Activated CD4-positive, alpha-beta T cell treated with anti-CD3 and anti-CD28 coated beads, Interleukin-2, amount 10 ng/mL, durations not matched to agents 24 days and 14 days (primary cell): ENCODE measurements around the gene ARMC2. TPM values are rescaled to one million over a fixed set of nuclear protein-coding genes. Genes with fewer than 3 reads are reported as not detected.
"Not testable (repeated sequence)": the region's sequence is repeated elsewhere in the genome, so short reads cannot be mapped to it uniquely, and the experiment has no call there.

Experiments
- DNase-seq: peaks from one replicate; pipeline ENCODE4 v3.0.0; 2022
- H3K27ac Mint-ChIP-seq: one replicate; pipeline ENCODE4 v1.8.0; 2022; ENCODE audit warnings: mild to moderate bottlenecking, mixed read lengths
- H3K27me3 Mint-ChIP-seq: one replicate; pipeline ENCODE4 v1.8.0; 2022; ENCODE audit warnings: mixed read lengths
- H3K36me3 Mint-ChIP-seq: one replicate; pipeline ENCODE4 v1.8.0; 2022; ENCODE audit warnings: low read depth, mild to moderate bottlenecking, mixed read lengths
- H3K4me1 Mint-ChIP-seq: one replicate; pipeline ENCODE4 v1.8.0; 2021; ENCODE audit warnings: mixed read lengths
- H3K4me3 Mint-ChIP-seq: one replicate; pipeline ENCODE4 v1.8.0; 2022; ENCODE audit warnings: mild to moderate bottlenecking, moderate library complexity, mixed read lengths
- H3K9me3 Mint-ChIP-seq: one replicate; pipeline ENCODE4 v1.8.0; 2021; ENCODE audit warnings: mixed read lengths
- intact Hi-C: fragments of 100-400 bp; cut with micrococcal nuclease; formaldehyde crosslinking; loops from one replicate; pipeline ENCODE4 v1.15.1; 2023
- total RNA-seq: library from RNA; stranded (reverse); gene quantifications from 2 replicates; pipeline ENCODE4 v1.2.3, GENCODE V29; 2022

Gene ARMC2
- total RNA-seq, 1 donor from 2014 or later: 3.3 TPM

DNA sequence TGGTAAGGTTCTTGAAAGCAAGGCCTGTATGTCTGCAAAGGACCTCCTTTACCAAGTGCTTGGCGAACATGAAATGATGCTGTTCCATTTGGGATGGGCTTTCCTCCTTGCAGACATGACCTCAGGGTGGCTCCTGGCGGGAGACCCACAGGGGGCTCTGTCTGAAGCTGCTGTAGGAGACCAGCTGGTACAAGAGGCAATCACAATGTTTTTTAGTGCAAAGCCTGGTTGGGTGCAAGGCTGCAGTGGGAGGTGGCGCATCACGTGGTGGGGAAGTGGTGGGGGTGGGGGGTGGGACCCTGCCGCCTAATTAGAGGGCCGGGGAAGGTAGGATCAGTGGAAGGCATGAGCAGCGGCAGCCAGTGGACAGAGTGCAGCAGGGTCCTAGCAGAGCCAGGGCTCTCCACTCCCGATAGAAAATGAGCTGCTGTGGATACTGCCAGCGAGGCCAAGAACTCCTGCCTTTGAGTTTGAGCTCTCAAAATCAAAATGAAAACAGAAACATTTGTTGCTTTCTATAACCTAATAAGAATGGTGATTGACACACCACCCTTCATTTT, 9.1 kb upstream of the ARMC2 start:
- no peaks in the 10 kb centered on the region for H3K9me3 Mint-ChIP-seq

DNA sequence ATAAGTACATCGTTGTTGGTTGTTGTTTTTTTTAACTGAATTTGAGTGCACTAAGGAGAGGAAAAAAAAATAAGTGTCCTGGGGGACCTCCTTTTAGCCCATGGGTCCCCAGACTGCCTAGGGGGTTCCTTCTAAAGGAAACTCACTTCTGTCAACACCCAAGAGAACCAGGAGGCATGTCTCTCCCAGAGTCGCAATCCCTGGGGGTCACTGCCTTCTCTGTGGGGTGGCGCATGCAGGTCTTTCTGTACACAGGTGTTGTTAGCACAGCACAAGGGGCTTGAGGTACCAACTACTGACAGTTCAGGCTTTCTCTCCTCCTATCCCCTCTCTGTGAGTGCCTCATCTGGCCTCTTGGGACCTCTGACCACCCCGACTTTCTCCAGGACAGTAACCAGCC, 7.3 kb upstream of the ARMC2 start:
- peaks cover 27% of the 10 kb centered on the region for H3K27me3 Mint-ChIP-seq
- no peak overlapping the region for H3K27ac Mint-ChIP-seq
- no peaks in the 10 kb centered on the region for H3K36me3 Mint-ChIP-seq
- H3K4me1 Mint-ChIP-seq: peaks cover 22% of the 10 kb centered on the region
- no peak for DNase-seq
- no peaks in the 10 kb centered on the region for H3K9me3 Mint-ChIP-seq
- H3K4me3 Mint-ChIP-seq: no peak overlapping the region
- intact Hi-C loops: no loop called here

More for the DNA sequence above, 9.1 kb upstream of the ARMC2 start:
- Mint-ChIP-seq H3K4me3 (no peak overlapping the region), H3K36me3 (no peaks in the 10 kb centered on the region), H3K27ac (no peak overlapping the region), H3K4me1 (peaks cover 26% of the 10 kb centered on the region), H3K27me3 (peaks cover 26% of the 10 kb centered on the region)
- no peak for DNase-seq
- intact Hi-C loops: loop anchor here (5.0 kb wide), 2 partner anchors 33 to 57 kb away; no protein-coding TSS in a partner anchor

DNA sequence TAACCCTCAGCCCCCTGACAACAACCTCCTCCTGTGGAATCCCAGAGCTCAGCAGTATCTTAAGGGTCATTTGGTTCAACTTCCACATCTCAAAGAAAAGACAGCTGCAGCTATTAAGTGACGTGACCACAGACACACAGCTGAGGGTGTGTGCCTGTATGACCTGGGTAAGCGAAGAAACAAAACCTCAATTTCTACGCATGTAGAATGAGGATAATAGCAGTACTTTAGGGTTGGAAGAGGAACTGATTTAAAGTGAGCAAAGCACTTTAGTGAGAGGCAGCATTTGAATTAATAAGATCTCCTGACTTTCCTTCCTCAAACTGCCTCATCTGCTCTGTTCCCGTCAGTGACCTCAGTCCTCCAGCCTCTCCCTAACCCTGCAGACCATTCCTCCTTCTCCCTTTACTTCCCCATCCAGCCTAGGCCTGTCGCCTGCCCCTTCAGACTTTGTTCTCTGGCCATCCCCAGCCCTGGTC, 6.8 kb upstream of the ARMC2 start:
- no peak for DNase-seq
- H3K4me3 Mint-ChIP-seq: no peak overlapping the region
- peaks cover 32% of the 10 kb centered on the region for H3K27me3 Mint-ChIP-seq
- H3K27ac Mint-ChIP-seq: no peak overlapping the region
- H3K4me1 Mint-ChIP-seq: peaks cover 22% of the 10 kb centered on the region
- no peaks in the 10 kb centered on the region for H3K9me3 Mint-ChIP-seq
- H3K36me3 Mint-ChIP-seq: no peaks in the 10 kb centered on the region
- intact Hi-C loops: no loop called here

DNA sequence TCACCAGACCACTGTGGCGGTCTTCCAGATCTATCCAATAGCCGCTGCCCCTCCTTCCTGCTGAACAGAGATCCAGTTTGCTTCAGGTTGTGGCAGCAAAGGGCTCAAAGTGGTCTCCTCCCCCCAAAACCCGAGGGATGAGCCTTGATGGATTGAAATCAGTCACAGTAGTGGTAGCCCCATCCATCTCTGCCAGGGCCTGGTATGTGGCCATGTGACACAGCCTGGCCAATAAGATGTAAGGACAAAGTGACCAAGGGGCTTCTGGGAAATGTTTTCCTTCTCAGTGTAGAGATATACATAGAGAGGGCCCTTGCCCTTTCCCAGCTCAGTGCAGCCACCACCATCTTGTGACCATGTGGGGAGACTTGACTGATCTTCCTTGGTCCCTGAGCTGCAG, 4.1 kb upstream of the ARMC2 start:
- intact Hi-C loops: no loop called here
- Mint-ChIP-seq H3K27me3 (peaks cover 30% of the 10 kb centered on the region), H3K4me1 (peaks cover 14% of the 10 kb centered on the region), H3K36me3 (no peaks in the 10 kb centered on the region), H3K4me3 (no peak overlapping the region), H3K9me3 (no peaks in the 10 kb centered on the region), H3K27ac (no peak overlapping the region)
- DNase-seq: peak; percentile 52

DNA sequence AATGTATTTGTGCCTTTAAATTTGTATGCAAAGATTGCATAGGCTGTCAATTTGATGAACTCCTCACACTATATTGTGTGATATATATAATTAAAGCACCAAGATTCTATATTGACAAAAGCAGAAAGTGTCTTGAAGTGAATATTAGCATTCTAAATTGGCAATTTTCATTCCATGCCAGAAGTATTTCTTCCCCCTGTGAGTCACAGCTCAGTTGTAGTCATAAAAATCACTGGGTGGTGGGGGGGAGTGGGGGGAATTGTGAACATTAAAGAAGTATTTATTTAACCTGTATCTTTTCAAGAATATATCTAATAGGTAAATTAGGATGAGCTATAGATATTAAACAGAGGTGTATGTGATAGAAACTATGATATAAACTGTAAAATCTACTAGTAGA, 3.1 kb upstream of the ARMC2 start:
- Mint-ChIP-seq H3K9me3 (no peaks in the 10 kb centered on the region), H3K4me1 (peaks cover 14% of the 10 kb centered on the region), H3K4me3 (no peak overlapping the region), H3K27ac (no peak overlapping the region), H3K36me3 (no peaks in the 10 kb centered on the region), H3K27me3 (peaks cover 30% of the 10 kb centered on the region)
- no peak for DNase-seq
- intact Hi-C loops: no loop called here

DNA sequence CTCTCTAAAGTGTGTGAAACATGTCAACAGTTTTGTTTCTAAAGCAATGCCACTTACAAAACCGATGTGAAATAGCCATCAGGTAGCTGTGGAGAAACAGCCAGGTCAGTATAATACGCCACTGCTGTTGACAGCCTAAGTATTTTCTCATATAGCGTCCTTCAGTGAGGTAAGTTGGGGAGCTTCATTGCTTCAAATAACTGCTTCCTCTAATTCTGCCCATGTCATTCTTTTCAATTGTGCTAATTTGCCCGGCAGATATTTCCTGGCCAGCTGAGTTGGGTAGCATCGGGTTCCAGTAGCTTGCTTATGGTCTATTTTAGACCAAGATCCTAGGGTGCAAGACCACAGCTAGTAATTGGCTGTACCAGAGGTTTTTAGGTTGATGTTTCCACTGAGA, 2.1 kb upstream of the ARMC2 start:
- H3K9me3 Mint-ChIP-seq: no peaks in the 10 kb centered on the region
- no peak overlapping the region for H3K4me3 Mint-ChIP-seq
- no peaks in the 10 kb centered on the region for H3K36me3 Mint-ChIP-seq
- H3K27ac Mint-ChIP-seq: no peak overlapping the region
- H3K4me1 Mint-ChIP-seq: peaks cover 16% of the 10 kb centered on the region
- intact Hi-C loops: no loop called here
- peaks cover 31% of the 10 kb centered on the region for H3K27me3 Mint-ChIP-seq
- DNase-seq: peak; percentile 54

DNA sequence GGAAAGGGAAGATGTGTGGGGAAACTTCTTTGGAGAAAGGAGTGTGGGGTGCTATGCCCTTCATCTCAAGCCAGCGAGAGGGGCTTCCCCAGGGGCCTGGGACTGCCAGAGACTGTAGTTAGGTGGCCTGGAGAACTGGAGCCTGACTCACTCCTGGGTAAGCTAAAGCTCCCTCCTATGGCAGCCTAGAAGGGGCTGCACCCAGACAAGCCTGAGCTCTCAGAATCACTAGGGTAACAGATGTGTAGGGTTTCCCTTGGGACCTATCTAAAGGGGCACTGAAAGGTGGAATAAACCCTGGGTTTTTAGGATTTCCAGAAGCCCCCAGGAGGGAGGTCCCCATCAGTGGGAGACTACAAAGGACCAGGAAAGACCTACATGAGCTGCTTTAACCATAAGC, 1.6 kb upstream of the ARMC2 start:
- no peak overlapping the region for H3K4me3 Mint-ChIP-seq
- H3K4me1 Mint-ChIP-seq: peaks cover 19% of the 10 kb centered on the region
- peak; percentile 55 for DNase-seq
- H3K36me3 Mint-ChIP-seq: no peaks in the 10 kb centered on the region
- H3K27ac Mint-ChIP-seq: no peak overlapping the region
- intact Hi-C loops: no loop called here
- H3K9me3 Mint-ChIP-seq: no peaks in the 10 kb centered on the region
- H3K27me3 Mint-ChIP-seq: peaks cover 30% of the 10 kb centered on the region

DNA sequence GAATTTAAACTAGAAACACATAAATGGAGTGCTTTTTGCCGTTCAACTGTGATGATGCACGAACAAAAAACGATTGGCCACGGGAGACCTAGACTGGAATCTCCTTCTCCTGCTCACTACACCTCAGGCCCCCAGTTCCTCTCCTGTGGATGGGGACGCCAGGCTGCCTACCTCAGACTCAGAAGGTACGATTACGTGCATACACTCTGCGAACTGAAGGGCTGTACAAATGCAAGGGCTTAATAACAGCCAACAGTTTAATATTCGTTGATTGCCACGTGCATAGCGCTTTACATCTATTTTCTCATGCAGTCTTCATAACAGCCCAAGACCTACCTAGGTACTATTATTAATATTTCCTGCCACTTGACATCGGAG, 495 bp upstream of the ARMC2 start:
- H3K27me3 Mint-ChIP-seq: peaks cover 25% of the 10 kb centered on the region
- intact Hi-C loops: loop anchor here (1.0 to 2.0 kb wide), 6 partner anchors 12 to 289 kb away; no protein-coding TSS in a partner anchor
- no peaks in the 10 kb centered on the region for H3K9me3 Mint-ChIP-seq
- H3K27ac Mint-ChIP-seq: peak overlapping the region; percentile 74
- H3K36me3 Mint-ChIP-seq: no peaks in the 10 kb centered on the region
- H3K4me3 Mint-ChIP-seq: peak overlapping the region; percentile 85
- DNase-seq: no peak
- H3K4me1 Mint-ChIP-seq: peaks cover 19% of the 10 kb centered on the region

DNA sequence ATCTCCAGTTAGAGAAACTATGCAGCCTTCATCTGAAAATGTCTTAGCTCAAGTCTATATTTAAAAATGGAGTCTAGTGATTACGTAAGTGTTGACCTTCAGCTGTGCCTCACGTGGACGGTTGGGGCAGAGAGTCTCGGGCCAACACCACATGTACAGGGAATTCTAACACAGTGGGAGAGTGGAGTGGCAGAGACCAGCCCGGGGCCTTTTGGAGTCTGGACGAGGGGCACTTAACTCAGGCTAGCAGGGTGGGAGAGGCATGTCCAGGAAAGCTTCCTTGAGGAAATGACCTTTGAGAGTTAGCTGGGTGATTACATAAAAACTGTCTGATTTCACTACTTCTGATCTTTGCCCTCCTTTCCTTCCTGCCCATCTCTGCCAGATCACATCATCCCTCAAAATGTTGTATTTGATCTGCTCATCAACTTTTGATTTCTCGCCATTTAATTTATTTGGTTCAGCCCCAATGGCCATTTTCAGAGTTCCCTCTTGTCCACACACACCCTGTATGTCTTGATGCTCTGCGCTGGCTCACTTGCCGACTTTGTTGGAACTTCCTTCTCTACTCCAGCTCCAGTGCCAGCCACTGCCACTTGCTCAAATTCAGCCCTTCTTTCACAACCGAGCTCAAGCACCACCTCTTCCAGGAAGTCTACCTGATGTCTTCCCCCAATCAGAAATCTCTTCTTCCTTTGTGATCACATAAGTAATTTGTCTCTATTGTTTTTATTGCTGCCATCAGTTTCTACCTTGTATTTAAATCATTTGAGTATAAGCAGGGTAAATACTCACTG, 2.6 kb downstream of the ARMC2 start:
- Mint-ChIP-seq H3K9me3 (no peaks in the 10 kb centered on the region), H3K4me3 (no peak overlapping the region), H3K4me1 (peaks cover 24% of the 10 kb centered on the region), H3K27ac (no peak overlapping the region), H3K27me3 (peaks cover 15% of the 10 kb centered on the region), H3K36me3 (peaks cover 18% of the 10 kb centered on the region)
- peak; percentile 53 for DNase-seq
- intact Hi-C loops: no loop called here

DNA sequence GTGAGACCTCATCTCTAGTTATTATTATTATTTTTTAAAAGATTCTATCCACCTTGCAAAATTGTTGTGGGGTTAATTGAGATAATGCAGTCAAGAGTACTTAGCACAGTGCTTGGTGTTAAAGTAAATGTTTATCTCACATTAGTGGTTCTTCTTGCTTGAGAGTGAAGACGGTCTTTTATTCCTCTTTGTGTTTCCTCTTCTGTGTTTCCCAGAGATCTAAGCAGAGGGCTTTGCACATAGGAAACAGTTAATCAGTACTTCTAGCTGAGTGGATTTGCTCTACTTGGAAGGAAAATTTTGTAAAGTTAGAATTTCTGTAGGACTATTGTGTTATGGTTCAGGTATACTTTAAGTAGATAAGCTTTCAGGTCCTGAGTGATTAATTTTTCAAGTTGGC, 3.5 kb downstream of the ARMC2 start:
- peaks cover 25% of the 10 kb centered on the region for H3K36me3 Mint-ChIP-seq
- DNase-seq: no peak
- intact Hi-C loops: no loop called here
- no peak overlapping the region for H3K27ac Mint-ChIP-seq
- peaks cover 2% of the 10 kb centered on the region for H3K9me3 Mint-ChIP-seq
- H3K27me3 Mint-ChIP-seq: peaks cover 9% of the 10 kb centered on the region
- no peak overlapping the region for H3K4me3 Mint-ChIP-seq
- peaks cover 21% of the 10 kb centered on the region for H3K4me1 Mint-ChIP-seq

DNA sequence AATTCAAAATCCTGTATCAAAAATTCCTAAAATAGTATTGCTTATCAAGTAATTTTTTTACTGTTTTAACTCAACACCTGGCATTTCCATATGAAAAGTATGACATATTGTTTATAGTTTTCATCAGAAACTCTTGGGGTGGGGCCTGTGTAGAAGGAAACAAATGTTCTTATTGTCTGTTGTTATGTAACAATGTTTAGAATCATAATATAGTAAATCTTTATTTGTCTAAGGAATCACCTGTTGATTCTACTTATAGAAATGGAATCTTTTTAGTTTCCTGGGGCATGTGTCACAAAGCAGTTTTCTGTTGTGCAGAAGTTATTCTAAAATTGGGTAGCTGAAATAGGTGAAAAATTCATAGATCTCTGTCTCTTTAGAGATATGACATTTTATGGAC, 4.9 kb downstream of the ARMC2 start:
- no peak for DNase-seq
- H3K4me1 Mint-ChIP-seq: peaks cover 15% of the 10 kb centered on the region
- peaks cover 9% of the 10 kb centered on the region for H3K27me3 Mint-ChIP-seq
- H3K27ac Mint-ChIP-seq: no peak overlapping the region
- H3K4me3 Mint-ChIP-seq: no peak overlapping the region
- intact Hi-C loops: no loop called here
- H3K9me3 Mint-ChIP-seq: peaks cover 4% of the 10 kb centered on the region
- peaks cover 36% of the 10 kb centered on the region for H3K36me3 Mint-ChIP-seq

DNA sequence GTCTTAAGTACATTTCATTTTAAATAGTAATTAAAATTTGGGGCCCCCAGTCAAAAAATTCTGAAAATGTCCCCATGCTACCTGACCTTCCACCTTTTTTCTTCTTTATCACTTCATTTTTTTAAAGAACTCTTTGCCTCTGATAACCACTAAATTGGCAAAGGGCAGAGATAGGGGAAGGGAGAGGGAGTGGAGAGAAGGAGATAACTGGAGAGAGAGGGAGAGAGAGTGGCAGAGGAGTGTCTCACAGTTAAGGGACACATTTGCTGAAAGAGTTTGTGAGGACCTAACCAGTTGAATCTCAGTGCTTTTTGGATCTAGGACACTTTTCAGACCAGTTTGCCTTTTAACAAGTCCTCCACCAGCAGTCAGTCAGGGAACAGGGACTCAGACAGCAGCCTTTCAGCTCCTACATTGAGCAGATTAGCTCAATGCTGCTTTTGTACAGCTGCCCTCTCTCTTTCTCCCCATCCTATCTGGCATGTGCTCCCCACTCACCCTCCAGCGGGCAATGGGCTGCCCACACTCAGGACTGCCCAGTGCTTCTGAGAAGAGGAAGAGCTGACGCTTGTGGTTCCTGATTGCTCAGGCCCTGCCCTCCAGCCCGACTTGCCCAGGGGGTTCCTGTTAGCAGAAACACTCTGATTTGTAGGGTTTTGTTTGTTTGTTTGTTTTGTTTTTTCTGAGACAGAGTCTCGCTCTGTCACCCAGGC, 14.4 kb downstream of the ARMC2 start:
- Mint-ChIP-seq H3K27ac (no peak overlapping the region), H3K4me3 (no peak overlapping the region), H3K9me3 (peaks cover 6% of the 10 kb centered on the region), H3K4me1 (peaks cover 21% of the 10 kb centered on the region), H3K27me3 (no peaks in the 10 kb centered on the region), H3K36me3 (peaks cover 25% of the 10 kb centered on the region)
- intact Hi-C loops: no loop called here
- no peak for DNase-seq

DNA sequence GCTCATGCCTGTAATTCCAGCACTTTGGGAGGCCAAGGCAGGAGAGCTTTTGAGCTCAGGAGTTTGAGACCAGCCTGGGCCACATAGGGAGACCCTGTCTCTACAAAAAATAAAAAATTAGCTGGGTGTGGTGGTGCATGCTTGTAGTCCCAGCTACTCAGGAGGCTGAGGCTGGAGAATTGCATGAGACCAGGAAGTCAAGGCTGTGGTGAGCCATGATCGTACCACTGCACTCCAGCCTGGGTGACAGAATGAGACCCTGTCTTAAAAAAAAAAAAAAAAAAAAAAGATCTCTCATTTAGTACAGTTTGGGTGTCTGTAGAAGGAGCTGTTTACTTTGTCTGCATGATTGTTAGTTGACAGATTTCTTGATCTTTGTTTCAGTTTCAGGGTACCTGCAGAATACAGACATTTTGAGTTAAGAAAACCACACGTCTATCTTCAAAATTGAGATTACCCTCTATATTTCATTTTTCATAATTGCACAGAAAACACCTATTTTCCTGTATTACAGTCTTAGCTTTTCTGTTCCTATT, 17.6 kb downstream of the ARMC2 start:
- peak overlapping the region; percentile 37 for H3K27ac Mint-ChIP-seq
- H3K4me1 Mint-ChIP-seq: peaks cover 30% of the 10 kb centered on the region
- H3K36me3 Mint-ChIP-seq: peaks cover 25% of the 10 kb centered on the region
- peak overlapping the region; percentile 56 for H3K4me3 Mint-ChIP-seq
- H3K27me3 Mint-ChIP-seq, H3K9me3 Mint-ChIP-seq: not testable (repeated sequence)
- intact Hi-C loops: loop anchor here (1.0 kb wide), 1 partner anchor 8 kb away; no protein-coding TSS in a partner anchor
- DNase-seq: peak; percentile 73

DNA sequence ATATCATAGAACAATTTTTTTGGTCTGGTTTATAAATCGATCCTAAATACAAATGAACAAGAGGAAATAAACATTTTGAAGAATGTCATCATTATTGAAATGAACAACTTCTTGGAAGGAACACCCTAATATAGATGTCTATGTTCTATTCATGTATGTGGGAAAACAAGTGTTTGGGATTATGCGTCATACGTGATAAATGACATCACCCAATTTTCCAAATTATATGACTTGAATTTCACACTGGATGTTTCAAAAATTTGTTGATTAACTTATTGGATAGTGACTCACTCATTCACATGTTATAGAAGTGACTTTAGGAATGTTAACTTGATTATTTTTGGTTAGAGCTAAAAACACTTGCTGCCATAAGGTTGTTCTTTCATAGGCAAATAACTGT, 18.6 kb downstream of the ARMC2 start:
- Mint-ChIP-seq H3K9me3 (peaks cover 11% of the 10 kb centered on the region), H3K4me3 (no peak overlapping the region), H3K27ac (no peak overlapping the region), H3K36me3 (peaks cover 26% of the 10 kb centered on the region), H3K27me3 (peaks cover 7% of the 10 kb centered on the region), H3K4me1 (peaks cover 40% of the 10 kb centered on the region)
- intact Hi-C loops: loop anchor here (1.0 kb wide), 1 partner anchor 8 kb away; no protein-coding TSS in a partner anchor
- no peak for DNase-seq
